Activated CD4-positive, alpha-beta T cell treated with anti-CD3 and anti-CD28 coated beads for 1 hour (primary cell): Measurements from ENCODE around the gene TTLL10.

Experiments used
- DNase-seq: peaks from one replicate; pipeline ENCODE4 v3.0.0-alpha.2; 2020

Gene TTLL10

GRCh38 chr1:1239614-1240347 lies 66.1 kb downstream of the TTLL10 start:
- DNase-seq, result no peak

- DNase-seq, result no peak
These were observed 66.7 kb downstream of the TTLL10 start for GRCh38 chr1:1240348-1240732.

- DNase-seq, result no peak
These were observed 67.3 kb downstream of the TTLL10 start for GRCh38 chr1:1240822-1241587.

GRCh38 chr1:1241588-1242219 lies 68.0 kb downstream of the TTLL10 start:
- DNase-seq, result no peak

GRCh38 chr1:1242461-1243265 lies 69.0 kb downstream of the TTLL10 start:
- DNase-seq, result no peak

GRCh38 chr1:1243266-1243660 lies 69.6 kb downstream of the TTLL10 start:
- DNase-seq, result no peak

- DNase-seq, result no peak
These were observed 70.1 kb downstream of the TTLL10 start for GRCh38 chr1:1243807-1244191.

- no peak for DNase-seq
These were observed 70.6 kb downstream of the TTLL10 start for GRCh38 chr1:1244192-1244811.

- no peak for DNase-seq
These were observed 71.6 kb downstream of the TTLL10 start for GRCh38 chr1:1245178-1245816.

GRCh38 chr1:1245817-1246576 lies 72.3 kb downstream of the TTLL10 start:
- no peak for DNase-seq

GRCh38 chr1:1246577-1247340 lies 73.1 kb downstream of the TTLL10 start, which contains the start of gene C1QTNF12:
C1QTNF12 (minus strand) TSS chr1:1246722; CDS start chr1:1246690, 32 bp downstream.
- no peak for DNase-seq

GRCh38 chr1:1247341-1247913 lies 73.7 kb downstream of the TTLL10 start:
- DNase-seq, result no peak
